Measurements from ENCODE around the gene CATSPERE. TPM values are rescaled to one million over a fixed set of nuclear protein-coding genes. Genes with fewer than 3 reads are reported as not detected.
"Not testable (repeated sequence)": the region's sequence is repeated elsewhere in the genome, so short reads cannot be mapped to it uniquely, and the experiment has no call there.

The CATSPERE gene
- total RNA-seq, 1 experiment from 2014 or later: 0.05 TPM

- Histone ChIP-seq H3K27me3 (replicated peaks) (no peaks in the 10 kb centered on the region), H3K4me1 (replicated peaks) (peaks cover 5% of the 10 kb centered on the region), H3K27ac (no peak overlapping the region), H3K36me3 (peaks cover 32% of the 10 kb centered on the region), H3K4me3 (no peak overlapping the region), H3K9me3 (replicated peaks) (no peaks in the 10 kb centered on the region)
- no peak for DNase-seq (ENCODE audit: low read depth in 1 of 2, low spot score in 2 of 2)
These were observed 199.5 kb downstream of the CATSPERE start for GRCh38 chr1:244660595-244660994.

DNA sequence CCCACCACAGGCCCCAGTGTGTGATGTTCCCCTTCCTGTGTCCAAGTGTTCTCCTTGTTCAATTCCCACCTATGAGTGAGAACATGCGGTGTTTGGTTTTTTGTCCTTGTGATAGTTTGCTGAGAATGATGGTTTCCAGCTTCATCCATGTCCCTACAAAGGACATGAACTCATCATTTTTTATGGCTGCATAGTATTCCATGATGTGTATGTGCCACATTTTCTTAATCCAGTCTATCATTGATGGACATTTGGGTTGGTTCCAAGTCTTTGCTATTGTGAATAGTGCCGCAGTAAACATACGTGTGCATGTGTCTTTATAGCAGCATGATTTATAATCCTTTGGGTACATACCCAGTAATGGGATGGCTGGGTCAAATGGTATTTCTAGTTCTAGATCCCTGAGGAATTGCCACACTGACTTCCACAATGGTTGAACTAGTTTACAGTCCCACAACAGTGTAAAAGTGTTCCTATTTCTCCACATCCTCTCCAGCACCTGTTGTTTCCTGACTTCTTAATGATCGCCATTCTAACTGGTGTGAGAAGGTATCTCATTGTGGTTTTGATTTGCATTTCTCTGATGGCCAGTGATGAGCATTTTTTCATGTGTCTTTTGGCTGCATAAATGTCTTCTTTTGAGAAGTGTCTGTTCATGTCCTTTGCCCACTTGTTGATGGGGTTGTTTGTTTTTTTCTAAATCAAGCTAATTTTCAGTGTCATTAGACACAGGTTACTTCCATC, 200.7 kb downstream of the CATSPERE start:
- not testable (repeated sequence) for H3K27me3 ChIP-seq (replicated peaks); DNase-seq (ENCODE audit: low read depth in 1 of 2, low spot score in 2 of 2); H3K9me3 ChIP-seq (replicated peaks); H3K4me3 ChIP-seq; H3K4me1 ChIP-seq (replicated peaks); H3K27ac ChIP-seq
- H3K36me3 ChIP-seq: peaks cover 32% of the 10 kb centered on the region

GRCh38 chr1:244662599-244662998, 201.5 kb downstream of the CATSPERE start:
- no peaks in the 10 kb centered on the region for H3K9me3 ChIP-seq (replicated peaks)
- H3K4me3 ChIP-seq: no peak overlapping the region
- H3K27ac ChIP-seq: no peak overlapping the region
- no peaks in the 10 kb centered on the region for H3K27me3 ChIP-seq (replicated peaks)
- no peak for DNase-seq (ENCODE audit: low read depth in 1 of 2, low spot score in 2 of 2)
- peaks cover 6% of the 10 kb centered on the region for H3K4me1 ChIP-seq (replicated peaks)
- peaks cover 24% of the 10 kb centered on the region for H3K36me3 ChIP-seq

GRCh38 chr1:244664353-244664752, 203.3 kb downstream of the CATSPERE start:
- no peak overlapping the region for H3K27ac ChIP-seq
- H3K4me1 ChIP-seq (replicated peaks): peaks cover 6% of the 10 kb centered on the region
- no peak for DNase-seq (ENCODE audit: low read depth in 1 of 2, low spot score in 2 of 2)
- H3K9me3 ChIP-seq (replicated peaks): no peaks in the 10 kb centered on the region
- H3K4me3 ChIP-seq: no peak overlapping the region
- H3K27me3 ChIP-seq (replicated peaks): no peaks in the 10 kb centered on the region
- H3K36me3 ChIP-seq: peaks cover 12% of the 10 kb centered on the region

GRCh38 chr1:244665771-244666217, 204.7 kb downstream of the CATSPERE start:
- H3K4me3 ChIP-seq: no peak overlapping the region
- no peaks in the 10 kb centered on the region for H3K27me3 ChIP-seq (replicated peaks)
- peaks cover 6% of the 10 kb centered on the region for H3K36me3 ChIP-seq
- H3K27ac ChIP-seq: no peak overlapping the region
- H3K9me3 ChIP-seq (replicated peaks): no peaks in the 10 kb centered on the region
- H3K4me1 ChIP-seq (replicated peaks): peaks cover 20% of the 10 kb centered on the region
- peak in 1 of 2 experiments; percentile 48 for DNase-seq (ENCODE audit: low read depth in 1 of 2, low spot score in 2 of 2)

DNA sequence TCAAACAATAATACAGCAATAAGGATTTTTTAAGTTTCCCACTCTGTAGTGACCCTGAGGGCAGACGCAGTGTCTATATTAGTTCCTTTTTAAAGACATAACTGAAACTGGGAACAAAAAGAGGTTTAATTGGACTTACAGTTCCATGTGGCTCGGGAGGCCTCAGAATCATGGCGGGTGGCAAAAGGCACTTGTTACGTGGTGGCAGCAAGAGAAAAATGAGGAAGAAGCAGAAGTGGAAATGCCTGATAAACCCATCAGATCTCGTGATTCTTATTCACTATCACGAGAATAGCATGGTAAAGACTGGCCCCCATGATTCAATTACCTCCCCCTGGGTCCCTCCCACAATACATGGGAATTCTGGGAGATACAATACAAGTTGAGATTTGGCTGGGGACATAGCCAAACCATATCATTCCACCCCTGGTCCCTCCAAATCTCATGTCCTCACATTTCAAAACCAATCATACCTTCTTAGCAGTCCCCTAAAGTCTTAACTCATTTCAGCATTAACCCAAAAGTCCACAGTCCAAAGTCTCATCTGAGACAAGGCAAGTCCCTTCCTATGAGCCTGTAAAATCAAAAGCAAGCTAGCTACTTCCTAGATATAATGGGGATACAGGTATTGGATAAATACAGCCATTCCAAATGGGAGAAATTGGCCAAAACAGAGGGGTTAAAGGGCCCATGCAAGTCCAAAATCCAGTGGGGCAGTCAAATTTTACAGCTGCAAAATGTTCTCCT, 205.8 kb downstream of the CATSPERE start:
- DNase-seq (ENCODE audit: low read depth in 1 of 2, low spot score in 2 of 2); H3K36me3 ChIP-seq; H3K27me3 ChIP-seq (replicated peaks); H3K9me3 ChIP-seq (replicated peaks); H3K4me3 ChIP-seq; H3K27ac ChIP-seq: not testable (repeated sequence)
- H3K4me1 ChIP-seq (replicated peaks): peaks cover 21% of the 10 kb centered on the region

GRCh38 chr1:244667797-244668196, 206.7 kb downstream of the CATSPERE start:
- H3K4me1 ChIP-seq (replicated peaks): peaks cover 21% of the 10 kb centered on the region
- no peak overlapping the region for H3K27ac ChIP-seq
- no peaks in the 10 kb centered on the region for H3K9me3 ChIP-seq (replicated peaks)
- DNase-seq (ENCODE audit: low read depth in 1 of 2, low spot score in 2 of 2): no peak
- no peaks in the 10 kb centered on the region for H3K27me3 ChIP-seq (replicated peaks)
- no peak overlapping the region for H3K4me3 ChIP-seq
- peaks cover 6% of the 10 kb centered on the region for H3K36me3 ChIP-seq

GRCh38 chr1:244672946-244673682, 212.0 kb downstream of the CATSPERE start:
- no peak overlapping the region for H3K27ac ChIP-seq
- H3K9me3 ChIP-seq (replicated peaks): no peaks in the 10 kb centered on the region
- H3K4me3 ChIP-seq: no peak overlapping the region
- H3K27me3 ChIP-seq (replicated peaks): no peaks in the 10 kb centered on the region
- peaks cover 16% of the 10 kb centered on the region for H3K4me1 ChIP-seq (replicated peaks)
- no peak for DNase-seq (ENCODE audit: low read depth in 1 of 2, low spot score in 2 of 2)
- peaks cover 3% of the 10 kb centered on the region; the same call in 1 of the 2 replicates for H3K36me3 ChIP-seq

- no peak for DNase-seq (ENCODE audit: low read depth in 1 of 2, low spot score in 2 of 2)
- Histone ChIP-seq H3K4me1 (replicated peaks) (peaks cover 15% of the 10 kb centered on the region), H3K36me3 (peaks cover 6% of the 10 kb centered on the region), H3K27ac (no peak overlapping the region), H3K9me3 (replicated peaks) (no peaks in the 10 kb centered on the region), H3K4me3 (no peak overlapping the region), H3K27me3 (replicated peaks) (no peaks in the 10 kb centered on the region)
These were observed 213.4 kb downstream of the CATSPERE start for GRCh38 chr1:244674446-244674845.

DNA sequence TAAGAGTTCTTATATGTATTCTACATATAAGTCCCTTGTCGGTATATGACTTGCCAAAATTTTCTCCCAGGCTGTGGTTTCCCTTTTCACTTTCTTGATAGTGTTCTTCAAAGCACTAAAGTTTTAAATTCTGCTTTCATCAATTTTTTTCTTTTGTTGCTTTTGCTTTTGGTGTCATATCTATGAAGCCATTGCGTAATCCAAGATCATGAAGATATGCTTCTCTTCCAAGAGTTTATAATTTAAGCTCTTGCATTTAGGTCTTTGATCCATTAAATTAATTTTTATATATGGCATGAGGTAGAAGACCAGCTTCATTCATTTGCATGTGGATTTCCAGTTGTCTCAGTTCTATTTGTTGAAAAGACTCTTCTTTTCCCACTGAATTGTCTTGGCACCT, 214.1 kb downstream of the CATSPERE start:
- DNase-seq (ENCODE audit: low read depth in 1 of 2, low spot score in 2 of 2): no peak
- Histone ChIP-seq H3K4me3 (no peak overlapping the region), H3K36me3 (peaks cover 6% of the 10 kb centered on the region), H3K27me3 (replicated peaks) (no peaks in the 10 kb centered on the region), H3K4me1 (replicated peaks) (peaks cover 8% of the 10 kb centered on the region), H3K27ac (no peak overlapping the region), H3K9me3 (replicated peaks) (no peaks in the 10 kb centered on the region)

GRCh38 chr1:244678697-244679096, 217.6 kb downstream of the CATSPERE start:
- no peak for DNase-seq (ENCODE audit: low read depth in 1 of 2, low spot score in 2 of 2)
- no peaks in the 10 kb centered on the region for H3K4me1 ChIP-seq (replicated peaks)
- H3K27ac ChIP-seq: no peak overlapping the region
- H3K4me3 ChIP-seq: no peak overlapping the region
- no peaks in the 10 kb centered on the region for H3K9me3 ChIP-seq (replicated peaks)
- H3K36me3 ChIP-seq: peaks cover 10% of the 10 kb centered on the region
- H3K27me3 ChIP-seq (replicated peaks): no peaks in the 10 kb centered on the region

DNA sequence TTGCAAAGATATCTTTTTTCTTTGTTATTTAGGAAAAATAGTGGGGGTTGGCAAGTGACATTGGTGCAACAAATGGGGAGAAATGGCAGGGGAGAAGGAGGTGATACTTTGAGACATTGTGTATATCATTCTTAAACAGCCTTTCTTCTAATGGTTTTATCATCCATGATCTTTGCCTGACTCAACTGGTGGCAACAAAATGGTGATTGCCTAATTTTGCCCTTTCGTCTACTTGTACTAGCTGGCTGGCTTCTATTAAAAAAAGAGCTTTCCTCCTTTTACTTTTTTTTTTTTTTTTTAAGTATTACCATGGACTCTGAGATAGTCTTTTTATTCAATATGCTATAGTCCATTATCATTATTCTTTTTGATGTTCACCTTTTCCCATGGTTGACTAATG, 219.6 kb downstream of the CATSPERE start:
- Histone ChIP-seq H3K36me3 (peaks cover 10% of the 10 kb centered on the region), H3K27ac (no peak overlapping the region), H3K27me3 (replicated peaks) (no peaks in the 10 kb centered on the region), H3K4me3 (no peak overlapping the region), H3K9me3 (replicated peaks) (no peaks in the 10 kb centered on the region), H3K4me1 (replicated peaks) (no peaks in the 10 kb centered on the region)
- no peak for DNase-seq (ENCODE audit: low read depth in 1 of 2, low spot score in 2 of 2)

DNA sequence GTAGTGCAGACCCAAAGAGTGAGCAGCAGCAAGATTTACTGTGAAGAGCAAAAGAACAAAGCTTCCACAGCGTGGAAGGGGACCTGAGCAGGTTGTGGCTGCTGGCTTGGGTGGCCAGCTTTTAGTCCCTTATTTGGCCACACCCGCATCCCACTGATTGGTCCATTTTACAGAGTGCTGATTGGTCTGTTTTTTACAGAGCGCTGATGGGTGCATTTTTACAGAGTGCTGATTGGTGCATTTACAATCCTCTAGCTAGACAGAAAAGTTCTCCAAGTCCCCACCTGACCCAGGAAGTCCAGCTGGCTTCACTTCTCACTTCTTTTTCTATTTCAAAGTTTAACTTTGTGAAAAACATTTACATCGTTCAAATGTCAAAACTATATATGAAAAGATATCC, 221.0 kb downstream of the CATSPERE start:
- H3K27me3 ChIP-seq (replicated peaks); DNase-seq (ENCODE audit: low read depth in 1 of 2, low spot score in 2 of 2); H3K27ac ChIP-seq; H3K9me3 ChIP-seq (replicated peaks); H3K4me3 ChIP-seq; H3K4me1 ChIP-seq (replicated peaks): not testable (repeated sequence)
- peaks cover 10% of the 10 kb centered on the region for H3K36me3 ChIP-seq
